SKM-1 (cell line): ENCODE measurements around the gene KRTAP12-3.
"Not testable (repeated sequence)": the region's sequence is repeated elsewhere in the genome, so short reads cannot be mapped to it uniquely, and the experiment has no call there.

Experiments
- DNase-seq: peaks from one replicate; lab custom pipeline; 2025; ENCODE audit not compliant: unreplicated experiment; lab: John Stamatoyannopoulos, UW

The KRTAP12-3 gene

DNA sequence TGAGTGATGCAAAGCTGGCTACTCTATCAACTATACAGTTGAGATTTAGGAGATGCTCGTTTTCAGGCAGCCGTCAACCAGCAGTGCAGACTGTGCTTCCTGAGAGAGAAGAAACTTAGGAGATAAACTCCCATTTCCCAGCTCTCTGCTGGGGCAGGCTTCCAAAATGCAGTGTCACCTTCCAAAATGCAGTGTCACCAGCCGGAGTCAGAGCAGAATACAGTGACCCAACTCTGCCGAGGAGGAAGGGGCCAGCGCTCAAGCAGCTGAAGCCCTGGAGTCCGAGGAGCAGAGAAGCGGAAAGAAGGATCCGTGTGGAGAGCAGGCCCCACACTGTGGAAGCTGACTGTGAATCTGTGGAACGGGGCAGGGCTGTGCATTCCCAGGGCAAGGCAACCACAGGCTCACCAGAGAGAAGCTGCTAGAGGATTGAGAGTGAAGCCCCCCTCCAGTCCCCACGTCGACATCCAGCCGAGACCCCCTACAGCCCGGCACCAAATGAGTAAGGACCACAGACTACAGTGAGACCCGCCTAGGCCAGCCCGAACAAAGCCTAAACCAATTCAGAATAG lies 24.9 kb downstream of the KRTAP12-3 start:
- no peak for DNase-seq

DNA sequence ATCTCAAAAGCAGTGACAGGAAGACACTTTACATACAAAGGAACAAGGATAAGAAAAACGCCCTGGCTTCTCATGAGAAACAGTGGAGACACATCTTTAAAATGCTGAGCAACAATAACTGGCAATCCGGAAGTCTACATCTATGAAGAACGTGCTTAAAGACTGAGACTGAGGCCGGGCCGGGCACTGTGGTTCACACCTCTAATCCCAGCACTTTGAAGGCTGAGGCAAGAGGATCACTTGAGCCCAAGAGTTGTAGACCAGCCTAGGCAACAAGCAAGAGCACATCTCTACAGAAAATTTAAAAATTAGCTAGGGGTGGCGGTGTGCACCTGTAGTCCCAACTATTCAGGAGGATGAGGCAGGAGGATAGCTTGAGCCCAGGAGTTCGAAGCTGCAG lies 26.3 kb downstream of the KRTAP12-3 start:
- no peak for DNase-seq

DNA sequence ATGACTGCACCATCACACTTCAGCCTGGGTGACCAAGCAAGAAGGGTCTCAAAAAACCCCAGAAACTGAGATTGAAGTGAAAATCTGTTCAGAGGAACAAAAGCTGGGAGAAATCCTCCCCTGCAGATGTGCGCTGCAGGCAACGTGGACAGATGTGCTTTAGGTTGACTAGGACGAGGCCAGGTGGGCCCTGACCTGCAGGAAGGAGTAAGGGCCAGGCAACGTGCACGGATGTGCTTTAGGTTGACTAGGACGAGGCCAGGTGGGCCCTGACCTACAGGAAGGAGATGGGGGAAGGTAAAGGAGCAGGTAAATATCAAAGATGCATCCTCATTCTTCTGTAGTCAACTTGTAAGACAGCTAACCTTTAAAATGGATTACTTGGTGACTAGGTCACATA lies 26.8 kb downstream of the KRTAP12-3 start:
- DNase-seq, result no peak

DNA sequence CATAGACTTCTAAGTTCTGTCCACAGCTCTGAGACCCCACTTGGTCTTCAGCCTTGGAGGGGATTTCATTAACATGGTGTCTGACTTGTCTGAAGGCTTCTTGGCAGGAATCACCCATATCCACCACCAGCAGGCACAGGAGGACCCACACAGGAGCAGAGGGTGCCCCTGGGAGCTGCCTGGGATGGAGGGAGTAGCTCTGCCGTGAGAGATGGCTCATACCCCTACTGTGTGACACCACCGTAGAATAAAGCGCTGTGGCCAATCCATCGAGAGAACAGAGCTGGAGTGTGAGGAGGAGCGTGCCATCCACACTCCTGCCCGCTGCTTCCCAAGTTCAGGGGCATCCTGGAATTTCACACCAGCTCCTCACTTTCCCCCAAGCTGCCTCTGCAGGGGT lies 27.3 kb downstream of the KRTAP12-3 start:
- not testable (repeated sequence) for DNase-seq

DNA sequence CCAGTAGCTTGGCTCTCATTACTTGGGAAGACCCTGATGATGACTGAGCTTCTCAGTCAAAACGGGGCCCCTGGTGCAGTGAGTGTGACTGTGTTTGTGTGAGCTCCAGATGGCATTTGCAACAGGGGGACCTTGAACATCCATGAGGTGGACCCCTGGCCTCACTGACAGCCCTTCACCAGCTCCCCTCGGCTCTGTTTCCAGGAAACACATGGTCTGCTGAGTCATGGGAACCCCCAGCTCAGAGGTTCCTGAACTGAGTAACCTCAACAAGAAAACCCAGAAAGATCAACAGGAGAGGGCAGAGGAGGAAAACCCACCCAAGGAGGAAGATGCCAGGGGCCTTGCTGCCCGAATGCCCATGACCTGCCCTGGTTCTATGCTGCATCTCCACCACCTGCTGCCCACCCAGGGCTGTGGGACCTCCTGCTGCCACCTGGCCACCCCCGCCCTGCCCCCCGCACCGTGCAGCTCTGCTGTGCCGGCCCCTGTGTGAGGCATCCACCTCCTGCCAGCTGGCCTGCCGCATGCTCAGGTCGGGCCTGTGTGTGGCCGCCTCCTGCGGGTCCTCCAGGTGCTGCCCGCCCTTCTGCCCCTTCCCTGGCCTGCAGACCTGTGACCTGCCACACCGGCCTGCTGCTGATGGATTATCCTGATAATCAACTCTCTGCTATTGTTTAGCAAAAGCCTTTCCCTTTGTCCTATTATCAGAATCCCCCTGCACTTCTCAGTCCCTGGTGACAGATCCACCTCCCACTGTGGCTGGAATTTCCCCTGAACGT lies 28.5 kb downstream of the KRTAP12-3 start:
- no peak for DNase-seq

DNA sequence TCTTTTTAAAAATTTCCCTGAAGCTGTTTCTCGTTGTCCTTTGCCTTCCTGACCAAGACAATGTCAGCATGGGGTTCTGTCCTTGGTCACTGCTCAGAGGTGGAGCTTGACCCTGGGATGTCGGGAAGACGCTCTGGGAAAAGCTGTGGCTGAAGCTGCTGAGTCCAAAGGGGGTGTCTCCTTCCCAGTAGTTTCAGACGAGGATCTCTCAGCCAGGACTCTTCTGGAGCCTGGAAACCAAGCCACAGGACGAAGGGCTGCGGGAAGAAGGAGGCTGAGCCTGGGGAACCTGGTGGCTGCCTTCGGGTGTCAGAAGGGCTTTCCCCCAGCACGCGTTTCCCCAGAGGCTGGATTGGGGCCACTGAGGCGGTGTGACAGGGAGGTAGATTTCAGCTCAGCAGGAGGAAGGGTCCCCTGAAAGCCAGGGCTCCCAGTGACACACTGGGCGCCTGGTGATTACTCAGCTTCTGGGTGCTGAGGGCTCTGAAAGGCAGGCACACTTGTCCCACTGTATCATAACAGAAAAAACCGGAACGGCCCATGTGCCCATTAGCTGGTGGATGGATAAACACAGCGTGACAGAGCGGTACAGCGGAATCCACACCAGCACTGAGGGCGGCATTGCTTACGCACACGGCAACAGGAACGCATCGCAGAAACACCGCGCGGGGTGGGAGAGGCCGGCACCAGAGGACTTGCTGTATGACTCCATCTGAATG lies 29.3 kb downstream of the KRTAP12-3 start:
- no peak for DNase-seq

DNA sequence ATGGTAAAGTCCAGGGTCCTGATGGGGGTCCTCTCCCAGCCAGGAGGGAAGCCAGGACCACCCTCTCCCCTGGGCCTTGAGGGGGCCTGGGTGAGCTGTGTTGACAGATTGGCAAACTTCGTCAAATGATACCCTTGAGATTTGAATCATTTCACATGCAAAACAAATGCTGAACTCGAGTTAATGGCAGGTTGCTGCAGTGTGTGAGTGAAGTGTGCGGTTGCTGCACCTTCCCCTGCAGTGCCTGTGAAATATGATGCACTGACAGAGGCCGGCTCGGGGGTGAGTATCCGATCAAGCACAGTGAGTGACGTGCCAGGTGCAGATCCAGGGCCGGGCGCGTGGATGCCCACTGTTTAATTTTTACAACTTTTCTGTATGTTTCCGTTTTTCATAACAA lies 29.9 kb downstream of the KRTAP12-3 start:
- no peak for DNase-seq

DNA sequence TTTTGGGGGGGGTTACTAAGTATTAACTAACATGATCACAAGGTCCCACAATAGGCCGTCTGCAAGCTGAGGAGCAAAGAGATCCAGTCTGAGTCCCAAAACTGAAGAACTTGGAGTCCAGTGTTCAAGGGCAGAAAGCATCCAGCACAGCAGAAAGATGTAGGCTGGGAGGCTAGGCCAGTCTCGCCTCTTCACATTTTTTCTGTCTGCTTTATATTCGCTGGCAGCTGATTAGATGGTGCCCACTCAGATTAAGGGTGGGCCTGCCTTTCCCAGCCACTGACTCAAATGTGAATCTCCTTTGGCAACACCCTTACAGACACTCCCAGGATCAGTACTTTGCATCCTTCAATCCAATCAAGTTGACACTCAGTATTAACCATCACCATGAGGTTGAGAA lies 32.0 kb downstream of the KRTAP12-3 start:
- not testable (repeated sequence) for DNase-seq

DNA sequence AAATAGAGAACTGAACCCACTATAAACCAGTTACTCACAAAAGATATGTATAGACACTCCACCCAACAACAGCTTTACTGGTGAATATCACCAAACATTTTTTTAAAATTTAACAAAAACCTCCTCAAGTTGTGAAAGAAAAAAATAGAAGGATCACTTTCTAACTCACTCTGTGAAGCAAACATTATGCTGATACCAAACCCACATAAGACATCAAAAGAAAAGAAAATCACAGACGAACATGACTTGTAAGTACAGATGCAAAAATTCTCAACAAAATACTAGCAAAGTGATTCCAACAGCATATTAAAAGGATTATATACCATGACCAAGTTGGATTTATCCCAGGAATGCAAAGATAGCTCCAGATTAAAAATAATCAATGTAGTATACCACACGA lies 34.0 kb downstream of the KRTAP12-3 start:
- no peak for DNase-seq

DNA sequence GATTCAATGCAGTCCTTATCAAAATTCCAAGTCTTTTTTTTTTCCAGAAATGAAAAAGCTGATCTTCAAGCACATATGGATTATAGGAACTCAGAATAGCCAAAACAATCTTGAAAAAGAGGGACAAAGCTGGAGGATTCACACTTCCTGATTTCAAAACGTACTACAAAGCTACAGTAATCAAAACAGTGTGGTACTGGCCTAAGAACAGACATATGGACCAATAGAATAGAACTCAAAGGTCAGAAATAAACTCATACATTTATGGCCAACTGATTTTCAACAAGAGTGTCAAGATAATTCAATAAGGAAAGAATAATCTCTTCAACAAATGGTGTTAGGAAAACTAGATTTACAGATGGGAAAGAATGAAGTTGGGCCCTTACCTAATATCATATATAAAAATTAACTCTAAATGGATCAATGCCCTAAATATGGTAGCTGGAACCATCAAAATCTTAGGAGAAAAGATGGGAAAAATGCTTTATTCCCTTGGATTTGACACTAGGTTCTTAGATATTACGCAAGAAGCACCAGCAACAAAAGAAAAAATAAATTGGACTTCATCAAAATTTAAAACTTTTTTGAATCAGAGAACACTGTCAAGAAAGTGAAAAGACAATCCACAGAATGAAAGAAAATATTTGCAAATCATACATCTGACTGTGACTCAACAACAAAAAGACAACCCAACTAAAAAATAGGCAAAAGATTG lies 35.2 kb downstream of the KRTAP12-3 start:
- no peak for DNase-seq

DNA sequence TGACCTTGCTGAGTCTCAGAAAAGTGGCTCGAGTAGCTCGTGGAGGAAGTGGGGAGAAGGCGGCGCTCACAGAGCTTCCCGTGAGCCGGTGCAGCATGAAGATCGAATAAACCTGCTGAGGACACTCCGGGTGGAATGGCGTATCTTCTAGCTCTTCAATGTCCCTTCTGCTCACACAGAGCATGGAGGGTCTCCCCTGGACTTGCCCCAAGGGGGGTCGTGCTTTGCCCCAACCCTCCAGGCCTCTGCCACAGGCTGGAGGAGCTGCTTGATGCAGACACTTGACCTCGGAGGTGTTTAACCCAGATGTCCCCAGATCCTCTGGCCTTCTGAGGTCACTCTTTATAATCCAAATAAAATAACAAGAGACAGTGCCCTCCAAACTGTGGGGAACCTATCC lies 37.0 kb downstream of the KRTAP12-3 start:
- DNase-seq, result no peak

DNA sequence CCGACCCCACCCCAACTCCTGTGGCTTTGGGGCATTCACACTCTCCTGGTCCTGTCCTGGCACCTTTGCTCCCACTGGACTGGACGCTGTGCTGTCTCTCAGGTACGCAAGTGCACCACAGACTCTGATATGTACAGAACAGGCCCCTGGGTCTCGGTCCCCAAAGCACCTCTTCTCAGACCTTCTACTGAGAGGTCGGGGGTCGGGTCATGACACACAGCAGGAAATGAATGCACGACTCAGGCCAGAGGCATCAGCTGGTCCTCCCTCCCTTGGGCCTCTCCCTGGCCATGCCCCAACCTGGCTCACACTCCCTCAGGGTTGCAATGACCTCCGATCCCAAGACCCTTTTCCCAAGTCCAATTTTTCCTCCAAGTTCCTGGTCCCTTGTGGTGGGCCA lies 37.5 kb downstream of the KRTAP12-3 start:
- DNase-seq, result no peak

DNA sequence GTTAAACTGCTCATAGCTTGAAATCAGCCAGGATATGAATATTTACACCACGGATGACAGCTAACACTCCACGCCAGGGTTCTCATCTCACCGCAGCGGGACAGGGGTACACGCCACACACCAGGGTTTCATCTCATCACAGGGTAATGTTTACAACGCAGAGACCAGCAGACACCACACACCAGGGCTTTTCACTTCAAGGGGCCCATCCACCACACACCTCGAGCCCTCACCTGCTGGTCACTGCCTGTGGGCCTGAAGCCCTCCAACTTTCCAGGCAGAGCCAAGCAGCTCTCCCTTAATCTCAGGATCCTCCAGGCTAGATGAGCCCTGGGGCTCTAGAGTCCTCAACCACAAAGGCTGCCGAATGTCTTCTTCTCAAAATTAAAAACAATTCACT lies 37.9 kb downstream of the KRTAP12-3 start:
- DNase-seq, result no peak

DNA sequence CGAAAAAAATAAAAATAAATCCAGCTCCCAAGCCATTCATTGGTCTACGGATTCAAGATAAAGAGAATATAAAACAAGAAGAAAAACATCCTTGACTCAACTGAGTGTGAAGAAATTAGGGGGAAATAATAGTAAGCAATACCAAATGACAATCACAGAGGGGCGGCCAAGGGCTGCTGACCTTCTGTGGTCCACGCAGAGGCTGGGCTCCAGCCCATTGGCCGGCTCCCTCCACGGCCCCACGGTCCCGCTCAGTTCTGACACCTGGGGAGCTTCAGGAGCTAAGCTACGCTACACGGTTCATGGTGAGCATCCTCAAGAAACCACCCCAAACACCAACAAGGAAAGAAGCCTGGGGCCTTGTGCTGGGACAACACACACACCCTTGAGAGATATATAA lies 38.8 kb downstream of the KRTAP12-3 start:
- no peak for DNase-seq

DNA sequence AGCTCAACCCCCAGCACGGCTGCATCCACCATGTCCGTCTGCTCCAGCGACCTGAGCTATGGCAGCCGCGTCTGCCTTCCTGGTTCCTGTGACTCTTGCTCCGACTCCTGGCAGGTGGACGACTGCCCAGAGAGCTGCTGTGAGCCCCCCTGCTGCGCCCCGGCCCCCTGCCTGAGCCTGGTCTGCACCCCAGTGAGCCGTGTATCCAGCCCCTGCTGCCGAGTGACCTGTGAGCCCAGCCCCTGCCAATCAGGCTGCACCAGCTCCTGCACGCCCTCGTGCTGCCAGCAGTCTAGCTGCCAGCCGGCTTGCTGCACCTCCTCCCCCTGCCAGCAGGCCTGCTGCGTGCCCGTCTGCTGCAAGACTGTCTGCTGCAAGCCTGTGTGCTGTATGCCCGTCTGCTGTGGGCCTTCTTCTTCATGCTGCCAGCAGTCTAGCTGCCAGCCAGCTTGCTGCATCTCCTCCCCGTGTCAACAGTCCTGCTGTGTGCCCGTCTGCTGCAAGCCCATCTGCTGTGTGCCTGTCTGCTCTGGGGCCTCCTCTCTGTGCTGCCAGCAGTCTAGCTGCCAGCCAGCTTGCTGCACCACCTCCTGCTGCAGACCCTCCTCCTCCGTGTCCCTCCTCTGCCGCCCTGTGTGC lies 39.6 kb downstream of the KRTAP12-3 start, which contains the start of gene KRTAP10-12:
Gene KRTAP10-12, plus strand, starts transcription at position 1 of the 639 bp plus-strand sequence. Its CDS starts 30 bp downstream, at position 31.
- DNase-seq, result not testable (repeated sequence)

DNA sequence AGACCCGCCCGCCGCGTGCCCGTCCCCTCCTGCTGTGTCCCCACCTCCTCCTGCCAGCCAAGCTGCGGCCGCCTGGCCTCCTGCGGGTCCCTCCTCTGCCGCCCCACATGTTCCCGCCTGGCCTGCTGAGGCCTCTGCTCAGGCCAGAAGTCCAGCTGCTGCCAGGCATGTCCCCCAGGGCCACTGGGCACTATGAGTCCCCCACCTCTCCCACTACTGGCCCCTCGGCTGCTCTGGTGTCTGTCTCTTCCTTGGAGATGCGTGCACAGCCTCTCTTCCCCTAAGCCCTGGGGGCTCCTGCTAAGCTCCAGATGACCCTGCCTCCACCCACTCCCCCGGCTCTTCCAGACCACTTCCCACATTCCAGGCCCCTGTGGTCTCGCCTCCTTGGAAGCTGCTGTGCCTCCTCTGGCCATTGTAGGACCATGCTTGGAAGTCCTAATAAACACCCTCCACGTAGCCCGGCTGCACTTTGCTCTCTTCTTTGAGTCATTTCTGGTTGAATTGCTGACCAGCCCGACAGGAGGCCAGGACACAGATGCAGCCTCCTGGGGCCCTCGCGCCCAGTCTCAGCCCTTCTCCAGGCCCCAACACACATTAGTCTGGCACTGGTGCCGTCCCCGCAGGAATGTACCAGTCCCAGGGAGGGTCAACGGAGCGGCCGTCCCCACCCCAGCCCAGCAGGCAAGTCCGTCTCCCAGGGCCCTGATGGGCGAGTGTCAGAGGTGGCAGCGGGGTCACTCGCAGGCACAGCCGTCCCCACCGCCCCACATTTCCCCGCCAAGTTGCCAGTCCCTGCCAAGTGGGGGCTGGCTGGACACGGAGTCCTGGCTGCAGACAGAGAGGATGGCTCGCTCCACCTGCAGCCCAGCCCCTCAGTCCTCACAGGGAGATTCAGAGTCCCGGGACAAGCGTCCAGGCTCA lies 40.3 kb downstream of the KRTAP12-3 start:
- no peak for DNase-seq

DNA sequence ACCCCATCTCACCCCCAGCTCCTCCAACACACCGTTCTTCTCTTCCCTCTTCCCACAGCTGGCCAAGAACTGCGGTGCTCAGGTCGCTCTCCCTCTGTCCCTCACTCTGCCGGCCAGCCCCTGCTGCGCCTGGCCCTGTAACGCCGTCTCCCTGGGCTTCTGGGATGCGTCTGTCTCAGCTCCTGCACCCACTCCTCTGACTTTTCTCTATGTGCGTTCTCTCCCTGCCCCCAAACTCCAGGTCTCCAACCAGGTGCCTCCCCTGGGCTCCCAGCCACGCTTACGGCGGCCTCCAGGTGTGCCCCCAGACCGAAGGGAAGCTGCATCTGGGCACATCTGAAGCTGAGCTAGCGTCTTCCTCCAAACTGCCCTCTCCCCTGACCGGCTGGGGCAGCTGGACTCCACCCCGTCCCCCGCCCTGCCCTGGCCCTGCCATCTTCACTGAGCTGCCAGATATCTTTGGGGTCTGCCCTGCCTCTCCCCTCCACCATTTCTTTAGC lies 41.8 kb downstream of the KRTAP12-3 start:
- no peak for DNase-seq

DNA sequence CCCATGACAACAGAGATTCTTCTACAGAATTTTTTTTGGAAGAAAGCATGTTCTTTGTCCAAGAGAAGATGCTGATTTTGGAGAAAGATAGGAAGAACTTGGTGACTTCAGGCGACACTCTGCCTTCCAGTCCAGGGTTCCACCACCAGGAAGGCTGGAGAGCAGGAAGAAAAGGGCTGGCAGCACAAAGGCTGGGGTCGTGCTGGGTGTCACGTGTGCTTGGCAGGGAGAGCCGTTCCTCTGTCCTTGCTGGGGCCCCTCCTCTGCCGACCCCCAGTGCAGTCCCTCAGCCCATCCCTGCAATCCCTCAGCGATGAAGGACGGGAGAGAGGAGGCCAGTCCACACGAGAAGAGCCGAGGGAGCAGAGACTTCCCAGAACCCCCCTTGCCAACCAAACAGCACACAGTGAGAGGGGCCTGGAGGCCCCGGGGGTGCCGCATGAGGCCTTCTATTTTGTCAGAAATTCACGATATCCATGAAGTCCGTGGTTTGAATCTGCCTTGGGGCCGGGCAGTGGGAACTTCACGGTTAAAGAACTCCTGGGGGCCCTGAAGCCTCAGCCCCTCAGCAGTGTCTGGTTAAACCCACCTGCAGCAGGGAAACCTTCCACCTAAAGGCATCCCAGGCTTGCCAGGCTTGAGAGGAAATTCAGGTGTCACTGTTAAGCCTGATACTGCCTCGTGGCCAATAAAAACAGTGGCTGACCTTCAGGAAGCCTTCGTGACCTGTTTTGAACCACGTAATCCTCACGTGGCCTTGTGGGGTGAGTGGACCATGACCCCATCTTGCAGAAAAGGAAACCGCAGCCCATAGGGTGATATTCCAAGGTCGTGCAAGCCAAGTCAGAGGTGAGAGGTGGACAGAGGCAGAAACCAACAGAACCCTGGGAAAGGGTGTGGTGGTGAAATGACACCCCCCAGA lies 42.6 kb downstream of the KRTAP12-3 start:
- no peak for DNase-seq

DNA sequence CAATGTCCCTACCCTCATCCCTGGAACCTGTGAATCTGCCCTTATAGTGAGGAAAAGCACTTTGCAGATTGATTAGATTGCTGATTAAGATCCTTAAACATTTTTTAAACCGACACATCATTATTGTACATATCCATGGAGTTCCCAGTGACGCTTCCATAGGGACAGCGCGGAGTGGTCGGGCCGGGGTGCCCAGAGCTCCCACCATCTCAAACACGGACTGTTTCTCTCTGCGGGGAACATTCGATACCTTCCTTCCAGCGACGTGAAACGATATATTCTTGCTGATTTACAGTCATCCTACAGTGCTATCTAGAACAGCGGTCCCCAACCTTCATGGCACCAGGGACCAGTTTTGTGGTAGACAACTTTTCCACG lies 43.3 kb downstream of the KRTAP12-3 start:
- no peak for DNase-seq
